ENCODE results near the gene TOR1B.

The TOR1B gene

GRCh38 chr9:129848712-129849441, 45.9 kb downstream of the TOR1B start:
- DNase-seq (ENCODE audit: low spot score): no peak
- Histone ChIP-seq H3K4me1 (ENCODE audit: insufficient read depth, poor library complexity, severe bottlenecking) (no peaks in the 10 kb centered on the region), H3K4me3 (ENCODE audit: severe bottlenecking) (no peak overlapping the region), H3K27me3 (ENCODE audit: insufficient read depth, poor library complexity, severe bottlenecking) (no peaks in the 10 kb centered on the region), H3K36me3 (ENCODE audit: low read depth) (peaks cover 5% of the 10 kb centered on the region; the same call in 1 of the 2 replicates), H3K27ac (ENCODE audit: poor library complexity, severe bottlenecking) (no peak overlapping the region), H3K9me3 (ENCODE audit: severe bottlenecking) (no peaks in the 10 kb centered on the region)
- TF ChIP-seq, protein P1, sequence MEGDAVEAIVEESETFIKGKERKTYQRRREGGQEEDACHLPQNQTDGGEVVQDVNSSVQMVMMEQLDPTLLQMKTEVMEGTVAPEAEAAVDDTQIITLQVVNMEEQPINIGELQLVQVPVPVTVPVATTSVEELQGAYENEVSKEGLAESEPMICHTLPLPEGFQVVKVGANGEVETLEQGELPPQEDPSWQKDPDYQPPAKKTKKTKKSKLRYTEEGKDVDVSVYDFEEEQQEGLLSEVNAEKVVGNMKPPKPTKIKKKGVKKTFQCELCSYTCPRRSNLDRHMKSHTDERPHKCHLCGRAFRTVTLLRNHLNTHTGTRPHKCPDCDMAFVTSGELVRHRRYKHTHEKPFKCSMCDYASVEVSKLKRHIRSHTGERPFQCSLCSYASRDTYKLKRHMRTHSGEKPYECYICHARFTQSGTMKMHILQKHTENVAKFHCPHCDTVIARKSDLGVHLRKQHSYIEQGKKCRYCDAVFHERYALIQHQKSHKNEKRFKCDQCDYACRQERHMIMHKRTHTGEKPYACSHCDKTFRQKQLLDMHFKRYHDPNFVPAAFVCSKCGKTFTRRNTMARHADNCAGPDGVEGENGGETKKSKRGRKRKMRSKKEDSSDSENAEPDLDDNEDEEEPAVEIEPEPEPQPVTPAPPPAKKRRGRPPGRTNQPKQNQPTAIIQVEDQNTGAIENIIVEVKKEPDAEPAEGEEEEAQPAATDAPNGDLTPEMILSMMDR (IDR thresholded peaks at IDR 0.05; ENCODE audit: poor library complexity, severe bottlenecking): no peak
- ATAC-seq (ENCODE audit: low read depth): no peak; the same call in 2 of the 3 replicates

DNA sequence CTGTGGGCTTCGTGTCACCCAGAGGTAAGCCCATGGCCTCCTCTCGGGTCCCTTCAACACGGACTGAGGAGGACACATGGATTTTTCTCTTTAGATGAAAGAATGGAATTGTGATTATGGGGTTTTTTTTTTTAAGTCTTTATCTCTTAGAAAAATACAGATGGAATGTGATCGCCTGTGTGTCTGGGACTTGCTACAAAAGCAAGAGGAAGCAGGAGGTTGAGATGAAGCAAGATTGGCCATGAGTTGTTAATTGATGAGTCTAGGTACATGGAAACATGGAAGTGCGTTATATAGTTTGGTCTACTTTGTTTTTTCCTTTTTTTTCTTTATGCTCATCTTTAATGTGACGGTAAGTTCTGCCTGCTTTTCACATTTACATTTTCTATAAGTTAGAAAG, 46.9 kb downstream of the TOR1B start:
- TF ChIP-seq, protein P1 (IDR thresholded peaks at IDR 0.05; ENCODE audit: poor library complexity, severe bottlenecking): no peak

GRCh38 chr9:129850821-129851550, 48.0 kb downstream of the TOR1B start:
- Histone ChIP-seq H3K27ac (ENCODE audit: poor library complexity, severe bottlenecking) (no peak overlapping the region), H3K4me1 (ENCODE audit: insufficient read depth, poor library complexity, severe bottlenecking) (no peaks in the 10 kb centered on the region), H3K9me3 (ENCODE audit: severe bottlenecking) (no peaks in the 10 kb centered on the region), H3K36me3 (ENCODE audit: low read depth) (peaks cover 9% of the 10 kb centered on the region; the same call in 1 of the 2 replicates), H3K27me3 (ENCODE audit: insufficient read depth, poor library complexity, severe bottlenecking) (no peaks in the 10 kb centered on the region), H3K4me3 (ENCODE audit: severe bottlenecking) (no peak overlapping the region)
- TF ChIP-seq, protein P1 (IDR thresholded peaks at IDR 0.05; ENCODE audit: poor library complexity, severe bottlenecking): no peak
- DNase-seq (ENCODE audit: low spot score) (no peak), ATAC-seq (ENCODE audit: low read depth) (no peak)

More for the DNA sequence above, 46.9 kb downstream of the TOR1B start:
- Histone ChIP-seq H3K4me1 (ENCODE audit: insufficient read depth, poor library complexity, severe bottlenecking) (no peaks in the 10 kb centered on the region), H3K27me3 (ENCODE audit: insufficient read depth, poor library complexity, severe bottlenecking) (no peaks in the 10 kb centered on the region), H3K9me3 (ENCODE audit: severe bottlenecking) (no peaks in the 10 kb centered on the region), H3K27ac (ENCODE audit: poor library complexity, severe bottlenecking) (no peak overlapping the region), H3K4me3 (ENCODE audit: severe bottlenecking) (no peak overlapping the region), H3K36me3 (ENCODE audit: low read depth) (peaks cover 9% of the 10 kb centered on the region; the same call in 1 of the 2 replicates)
- DNase-seq (ENCODE audit: low spot score) (no peak), ATAC-seq (ENCODE audit: low read depth) (no peak)

- Histone ChIP-seq H3K27ac (ENCODE audit: poor library complexity, severe bottlenecking) (no peak overlapping the region), H3K4me3 (ENCODE audit: severe bottlenecking) (no peak overlapping the region), H3K4me1 (ENCODE audit: insufficient read depth, poor library complexity, severe bottlenecking) (no peaks in the 10 kb centered on the region), H3K36me3 (ENCODE audit: low read depth) (peaks cover 9% of the 10 kb centered on the region; the same call in 1 of the 2 replicates), H3K9me3 (ENCODE audit: severe bottlenecking) (no peaks in the 10 kb centered on the region), H3K27me3 (ENCODE audit: insufficient read depth, poor library complexity, severe bottlenecking) (no peaks in the 10 kb centered on the region)
- DNase-seq (ENCODE audit: low spot score) (no peak), ATAC-seq (ENCODE audit: low read depth) (no peak)
- TF ChIP-seq, protein P1 (IDR thresholded peaks at IDR 0.05; ENCODE audit: poor library complexity, severe bottlenecking): no peak
These were observed 48.8 kb downstream of the TOR1B start for GRCh38 chr9:129851821-129852220.
